HCT116 (cell line): ENCODE results near the gene SNAPC1. TPM values are rescaled to one million over a fixed set of nuclear protein-coding genes. Genes with fewer than 3 reads are reported as not detected.

Experiments
- ATAC-seq: fragments of 200-7000 bp; cut with Tn5 transposase; 2 replicates; pipeline ENCODE4 v1.9.1; 2020; ENCODE audit warnings: mild to moderate bottlenecking, moderate library complexity
- BruUV-seq: library from RNA; stranded (reverse); fragments of 400-500 nt; replicated peaks from 2 replicates; lab custom pipeline; 2021; lab: Mats Ljungman, UMichigan
- CTCF ChIA-PET: fragments of 300-600 bp; sonication (Branson Sonifier 250); formaldehyde crosslinking; loops from one replicate; lab custom pipeline; 2021; ENCODE audit warnings: antibody characterized with exemption; lab: Charles Lee
- POLR2A ChIA-PET: fragments of 300-600, 350-600 bp; sonication (Branson Sonifier 250); formaldehyde crosslinking; loops from one replicate; lab custom pipeline; 2021; ENCODE audit warnings: antibody characterized with exemption; lab: Charles Lee
- RAD21 ChIA-PET, 2 experiments: fragments of 300-600 bp; sonication (Branson Sonifier 250); formaldehyde crosslinking; loops; one replicate each; lab custom pipeline; 2023; ENCODE audit warnings: low total read pairs in 2 of 2; ENCODE audit not compliant: uncharacterized antibody in 2 of 2, unreplicated experiment in 2 of 2, low non-redundant PET in 1 of 2; lab: Charles Lee
- DNase-seq: peaks from one replicate; pipeline ENCODE4 v3.0.0-alpha.2; 2010; ENCODE audit warnings: low read depth, low spot score
- H2AFZ ChIP-seq: fragments of 200-600 bp; shearing (Covaris generic), sonication (generic); 2 replicates; pipeline ENCODE4 v1.6.1; 2017; ENCODE audit warnings: low read depth, mixed run types, mixed read lengths, antibody characterized with exemption, low read length; ENCODE audit not compliant: poor library complexity, severe bottlenecking
- H3K27ac ChIP-seq: 2 replicates; pipeline ENCODE4 v1.5.1; 2012; ENCODE audit warnings: low read depth, low read length
- H3K27me3 ChIP-seq: fragments of 200-600 bp; sonication (generic); 2 replicates; pipeline ENCODE4 v1.6.1; 2016; ENCODE audit warnings: mixed run types, low read length, mixed read lengths; ENCODE audit not compliant: insufficient read depth
- H3K36me3 ChIP-seq, 2 experiments: fragments of 200-500 bp in 1 of 2; fragments of 200-600 bp in 1 of 2; sonication (Bioruptor generic) in 1 of 2; sonication (generic) in 1 of 2; 2 replicates each; pipeline versions ENCODE4 v1.5.1 to v1.6.1; 2014 to 2016; ENCODE audit warnings: low read length in 2 of 2, inconsistent platforms in 1 of 2, mixed read lengths in 1 of 2, mixed run types in 1 of 2; ENCODE audit not compliant: insufficient read depth in 2 of 2, control insufficient read depth in 1 of 2
- H3K4me1 ChIP-seq, 2 experiments: fragments of 200-600 bp in 1 of 2; sonication (generic) in 1 of 2; 2 replicates each; pipeline versions ENCODE4 v1.5.1 to v1.6.1; 2012 to 2017; ENCODE audit warnings: low read length in 2 of 2, inconsistent platforms in 1 of 2, mild to moderate bottlenecking in 1 of 2, mixed read lengths in 1 of 2, mixed run types in 1 of 2, moderate library complexity in 1 of 2; ENCODE audit not compliant: insufficient read depth in 2 of 2, control insufficient read depth in 1 of 2
- H3K4me2 ChIP-seq: fragments of 200-600 bp; sonication (generic); 2 replicates; pipeline ENCODE4 v1.6.1; 2017; ENCODE audit warnings: mixed run types, low read length, mixed read lengths
- H3K4me3 ChIP-seq, 2 experiments: fragments of 200-600 bp in 1 of 2; sonication (generic) in 1 of 2; replicated peaks in 1 of 2; 2 replicates each; pipeline ENCODE4 v1.5.1; 2011 to 2016; ENCODE audit warnings: low read length in 2 of 2, control low read depth in 1 of 2, low read depth in 1 of 2, mild to moderate bottlenecking in 1 of 2, mixed read lengths in 1 of 2, mixed run types in 1 of 2
- H3K79me2 ChIP-seq: fragments of 200-600 bp; sonication (generic); 2 replicates; pipeline ENCODE4 v1.6.1; 2017; ENCODE audit warnings: mild to moderate bottlenecking, mixed run types, low read length, moderate library complexity, mixed read lengths; ENCODE audit not compliant: insufficient read depth
- H3K9ac ChIP-seq: fragments of 200-600 bp; sonication (generic); 2 replicates; pipeline ENCODE4 v1.6.1; 2016; ENCODE audit warnings: low read length, mixed read lengths
- H3K9me2 ChIP-seq: fragments of 200-600 bp; sonication (generic), shearing (Covaris generic); 2 replicates; pipeline ENCODE4 v1.6.1; 2017; ENCODE audit warnings: mixed run types, mild to moderate bottlenecking, moderate library complexity; ENCODE audit not compliant: insufficient read depth
- H3K9me3 ChIP-seq, 2 experiments: fragments of 200-500 bp in 1 of 2; fragments of 200-600 bp in 1 of 2; sonication (Bioruptor generic) in 1 of 2; sonication (generic) in 1 of 2; 2 replicates each; pipeline ENCODE4 v1.6.1; 2014 to 2017; ENCODE audit warnings: low read length in 2 of 2, mixed read lengths in 2 of 2, inconsistent platforms in 1 of 2, low read depth in 1 of 2, mild to moderate bottlenecking in 1 of 2, mixed run types in 1 of 2, moderate library complexity in 1 of 2; ENCODE audit not compliant: control insufficient read depth in 1 of 2, insufficient read depth in 1 of 2
- H4K20me1 ChIP-seq: fragments of 200-600 bp; sonication (generic), shearing (Covaris generic); 2 replicates; pipeline ENCODE4 v1.6.1; 2017; ENCODE audit warnings: mixed run types, mild to moderate bottlenecking, moderate library complexity; ENCODE audit not compliant: insufficient read depth
- CEBPB ChIP-seq: IDR thresholded peaks from 2 replicates; pipeline ENCODE4 v1.6.1; 2012; ENCODE audit warnings: low read depth
- EGR1 ChIP-seq: IDR thresholded peaks from 2 replicates; pipeline ENCODE4 v1.6.1; 2012; ENCODE audit warnings: low read depth
- EZH2 ChIP-seq: fragments of 200-600 bp; sonication (generic); IDR thresholded peaks from 2 replicates; pipeline ENCODE4 v1.6.1; 2017; ENCODE audit warnings: antibody characterized with exemption, mixed run types
- EZH2phosphoT487 ChIP-seq: fragments of 200-600 bp; IDR thresholded peaks from 2 replicates; pipeline ENCODE4 v1.6.1; 2018; ENCODE audit warnings: antibody characterized with exemption, borderline replicate concordance
- FOSL1 ChIP-seq: IDR thresholded peaks from 2 replicates; pipeline ENCODE4 v1.6.1; 2012; ENCODE audit warnings: low read depth
- JUND ChIP-seq: IDR thresholded peaks from 2 replicates; pipeline ENCODE4 v1.6.1; 2012
- POLR2A ChIP-seq: IDR thresholded peaks from 2 replicates; pipeline ENCODE4 v1.7.0; 2011; ENCODE audit warnings: borderline replicate concordance; ENCODE audit not compliant: insufficient read depth, insufficient read length; ENCODE audit errors: extremely low read depth
- SIN3A ChIP-seq: IDR thresholded peaks from 2 replicates; pipeline ENCODE4 v1.6.1; 2012; ENCODE audit warnings: low read depth
- SP1 ChIP-seq: IDR thresholded peaks from 2 replicates; pipeline ENCODE4 v1.6.1; 2012; ENCODE audit warnings: low read depth
- YY1 ChIP-seq: IDR thresholded peaks from 2 replicates; pipeline ENCODE4 v1.6.1; 2011; ENCODE audit warnings: low read length, low read depth, moderate library complexity, mild to moderate bottlenecking; ENCODE audit not compliant: insufficient replicate concordance; ENCODE audit errors: extremely low read depth
- ZNF274 ChIP-seq: fragments of 200-500 bp; sonication (Bioruptor generic); IDR thresholded peaks from 2 replicates; pipeline ENCODE4 v1.6.1; 2014; ENCODE audit warnings: mild to moderate bottlenecking, low read depth, low read length, inconsistent platforms
- intact Hi-C: fragments of 100-400 bp; cut with micrococcal nuclease; formaldehyde crosslinking; loops from 2 replicates; pipeline ENCODE4 v1.10.0; 2022
- total RNA-seq: library from RNA; stranded (reverse); gene quantifications from one replicate; pipeline ENCODE4 v1.2.1, GENCODE V29; 2021; ENCODE audit not compliant: unreplicated experiment
- TF ChIP-seq, protein P1 (sequence below): IDR thresholded peaks from 2 replicates; pipeline ENCODE4 v1.6.1; 2011; ENCODE audit warnings: mild to moderate bottlenecking, low read length, moderate library complexity; ENCODE audit not compliant: insufficient replicate concordance; ENCODE audit errors: extremely low read depth
- TF ChIP-seq, protein P2 (sequence below), 3 experiments: fragments of 200-600 bp in 1 of 3; sonication (generic) in 1 of 3; IDR thresholded peaks in 2 of 3; conservative IDR thresholded peaks in 1 of 3; 2 replicates each; pipeline ENCODE4 v1.5.1; 2012 to 2017; ENCODE audit warnings: low read depth in 2 of 3, low read length in 2 of 3, antibody characterized with exemption in 1 of 3, borderline replicate concordance in 1 of 3, control low read depth in 1 of 3, mild to moderate bottlenecking in 1 of 3, mixed read lengths in 1 of 3, mixed run types in 1 of 3, moderate library complexity in 1 of 3; ENCODE audit not compliant: insufficient read depth in 1 of 3

The SNAPC1 gene
- total RNA-seq, 1 experiment from 2014 or later: 8.2 TPM

DNA sequence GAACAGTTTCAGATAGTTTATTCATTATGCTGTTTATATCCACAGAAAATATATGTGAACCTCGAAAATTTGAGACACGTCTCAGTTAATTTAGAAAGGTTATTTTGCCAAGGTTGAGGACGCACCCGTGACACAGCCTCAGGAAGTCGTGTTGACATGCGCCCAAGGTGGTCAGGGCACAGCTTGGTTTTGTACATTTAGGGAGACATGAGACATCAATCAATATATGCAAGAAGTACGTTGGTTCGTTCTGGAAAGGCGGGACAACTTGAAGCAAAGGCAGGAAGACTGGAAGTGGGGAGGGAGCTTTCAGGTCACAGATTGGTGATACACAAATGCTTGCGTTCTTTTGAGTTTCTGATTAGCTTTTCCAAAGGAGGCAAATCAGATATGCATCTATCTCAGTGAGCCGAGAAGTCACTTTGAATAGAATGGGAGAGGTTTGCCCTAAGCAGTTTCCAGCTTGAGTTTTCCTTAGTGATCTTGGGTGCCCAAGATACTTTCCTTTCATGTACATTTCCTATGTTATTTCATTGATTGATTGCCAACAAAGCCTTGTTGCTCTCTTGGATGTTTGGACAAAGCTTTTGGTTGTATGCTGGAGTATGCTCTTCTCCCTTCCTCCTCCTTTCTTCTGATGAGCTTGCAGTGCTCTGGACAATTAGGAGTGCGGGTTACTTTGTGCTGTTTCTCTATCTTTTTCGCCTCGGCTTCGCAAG is 3.2 kb downstream of the SNAPC1 start:
- no peak overlapping the region for H3K27ac ChIP-seq
- no TSS peak for BruUV-seq
- H3K9me2 ChIP-seq: no peaks in the 10 kb centered on the region
- no peaks in the 10 kb centered on the region for H3K27me3 ChIP-seq
- H3K4me3 ChIP-seq: no peak overlapping the region
- RAD21 ChIA-PET: no interaction called here
- TF ChIP-seq, protein P1, sequence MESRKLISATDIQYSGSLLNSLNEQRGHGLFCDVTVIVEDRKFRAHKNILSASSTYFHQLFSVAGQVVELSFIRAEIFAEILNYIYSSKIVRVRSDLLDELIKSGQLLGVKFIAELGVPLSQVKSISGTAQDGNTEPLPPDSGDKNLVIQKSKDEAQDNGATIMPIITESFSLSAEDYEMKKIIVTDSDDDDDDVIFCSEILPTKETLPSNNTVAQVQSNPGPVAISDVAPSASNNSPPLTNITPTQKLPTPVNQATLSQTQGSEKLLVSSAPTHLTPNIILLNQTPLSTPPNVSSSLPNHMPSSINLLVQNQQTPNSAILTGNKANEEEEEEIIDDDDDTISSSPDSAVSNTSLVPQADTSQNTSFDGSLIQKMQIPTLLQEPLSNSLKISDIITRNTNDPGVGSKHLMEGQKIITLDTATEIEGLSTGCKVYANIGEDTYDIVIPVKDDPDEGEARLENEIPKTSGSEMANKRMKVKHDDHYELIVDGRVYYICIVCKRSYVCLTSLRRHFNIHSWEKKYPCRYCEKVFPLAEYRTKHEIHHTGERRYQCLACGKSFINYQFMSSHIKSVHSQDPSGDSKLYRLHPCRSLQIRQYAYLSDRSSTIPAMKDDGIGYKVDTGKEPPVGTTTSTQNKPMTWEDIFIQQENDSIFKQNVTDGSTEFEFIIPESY: no peak
- TF ChIP-seq EZH2 (no peak), POLR2A (no peak), ZNF274 (no peak), EGR1 (no peak), JUND (no peak), CEBPB (no peak), SIN3A (no peak), YY1 (no peak), EZH2phosphoT487 (no peak), SP1 (no peak), FOSL1 (no peak)
- TF ChIP-seq, protein P2, sequence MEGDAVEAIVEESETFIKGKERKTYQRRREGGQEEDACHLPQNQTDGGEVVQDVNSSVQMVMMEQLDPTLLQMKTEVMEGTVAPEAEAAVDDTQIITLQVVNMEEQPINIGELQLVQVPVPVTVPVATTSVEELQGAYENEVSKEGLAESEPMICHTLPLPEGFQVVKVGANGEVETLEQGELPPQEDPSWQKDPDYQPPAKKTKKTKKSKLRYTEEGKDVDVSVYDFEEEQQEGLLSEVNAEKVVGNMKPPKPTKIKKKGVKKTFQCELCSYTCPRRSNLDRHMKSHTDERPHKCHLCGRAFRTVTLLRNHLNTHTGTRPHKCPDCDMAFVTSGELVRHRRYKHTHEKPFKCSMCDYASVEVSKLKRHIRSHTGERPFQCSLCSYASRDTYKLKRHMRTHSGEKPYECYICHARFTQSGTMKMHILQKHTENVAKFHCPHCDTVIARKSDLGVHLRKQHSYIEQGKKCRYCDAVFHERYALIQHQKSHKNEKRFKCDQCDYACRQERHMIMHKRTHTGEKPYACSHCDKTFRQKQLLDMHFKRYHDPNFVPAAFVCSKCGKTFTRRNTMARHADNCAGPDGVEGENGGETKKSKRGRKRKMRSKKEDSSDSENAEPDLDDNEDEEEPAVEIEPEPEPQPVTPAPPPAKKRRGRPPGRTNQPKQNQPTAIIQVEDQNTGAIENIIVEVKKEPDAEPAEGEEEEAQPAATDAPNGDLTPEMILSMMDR (IDR thresholded peaks at IDR 0.05 in 2 of 3, conservative IDR thresholded peaks at IDR 0.05 in 1 of 3; ENCODE audit: borderline replicate concordance in 1 of 3, insufficient read depth in 1 of 3, low read depth in 2 of 3, low read length in 2 of 3): no peak
- peaks cover 5 to 16% of the 10 kb centered on the region in 2 experiments; a peak in 3 of 4 replicates for H3K4me1 ChIP-seq
- H3K79me2 ChIP-seq: peaks cover 48% of the 10 kb centered on the region
- ATAC-seq: no peak
- H3K36me3 ChIP-seq: peaks cover 9 to 11% of the 10 kb centered on the region in 2 experiments
- CTCF ChIA-PET: no interaction called here
- POLR2A ChIA-PET: no interaction called here
- H3K4me2 ChIP-seq: no peak overlapping the region
- no peak overlapping the region for H2AFZ ChIP-seq
- no peaks in the 10 kb centered on the region for H3K9me3 ChIP-seq
- DNase-seq: no peak
- no peaks in the 10 kb centered on the region for H4K20me1 ChIP-seq
- H3K9ac ChIP-seq: no peak overlapping the region
- intact Hi-C loops: no loop called here
